Heart left ventricle (tissue), 16 donors: Measurements from ENCODE around the gene ROCK2. TPM values are rescaled to one million over a fixed set of nuclear protein-coding genes. Genes with fewer than 3 reads are reported as not detected.

Experiments
- ATAC-seq, 4 donors: fragments of 200-7000 bp; cut with Tn5 transposase; one replicate each; pipeline ENCODE4 v1.9.1; 2020 to 2022; ENCODE audit warnings: moderate library complexity in 4 of 4, mild to moderate bottlenecking in 3 of 4, moderate number of reproducible peaks in 1 of 4
- DNase-seq, 5 donors: peaks; one replicate each; pipeline ENCODE4 v3.0.0-alpha.2; 2020
- H3K27ac ChIP-seq, 12 donors: fragments of 200-600 bp; sonication (generic) in 4 of 12; one replicate each; pipeline versions ENCODE4 v1.5.0 to v1.8.0; 2016 to 2022; ENCODE audit warnings: mild to moderate bottlenecking in 2 of 12
- H3K27me3 ChIP-seq, 9 donors: fragments of 200-600 bp; sonication (generic) in 2 of 9; one replicate each; pipeline versions ENCODE4 v1.5.1 to v1.8.0; 2016 to 2022; ENCODE audit warnings: mild to moderate bottlenecking in 3 of 9
- H3K36me3 ChIP-seq, 9 donors: fragments of 200-600 bp; sonication (generic) in 2 of 9; one replicate each; pipeline versions ENCODE4 v1.5.0 to v1.8.0; 2018 to 2022; ENCODE audit warnings: mild to moderate bottlenecking in 2 of 9
- H3K4me1 ChIP-seq, 12 donors: fragments of 200-600 bp; sonication (generic) in 4 of 12; one replicate each; pipeline versions ENCODE4 v1.5.0 to v1.8.0; 2016 to 2022; ENCODE audit warnings: mild to moderate bottlenecking in 3 of 12
- H3K4me3 ChIP-seq, 12 donors: fragments of 200-600 bp; sonication (generic) in 4 of 12; one replicate each; pipeline versions ENCODE4 v1.5.0 to v1.8.0; 2017 to 2022; ENCODE audit warnings: mild to moderate bottlenecking in 9 of 12, moderate library complexity in 4 of 12
- H3K9me3 ChIP-seq, 12 donors: fragments of 200-600 bp; sonication (generic) in 4 of 12; one replicate each; pipeline versions ENCODE4 v1.5.0 to v1.8.0; 2016 to 2022; ENCODE audit warnings: mild to moderate bottlenecking in 1 of 12
- CTCF ChIP-seq, 12 donors: fragments of 200-600 bp; sonication (generic) in 4 of 12; IDR thresholded peaks; one replicate each; pipeline versions ENCODE4 v1.5.0 to v1.8.0; 2018 to 2022; ENCODE audit warnings: antibody characterized with exemption in 12 of 12, mild to moderate bottlenecking in 5 of 12
- POLR2A ChIP-seq, 2 donors: fragments of 450-650 bp; IDR thresholded peaks; one replicate each; pipeline ENCODE4 v1.6.1; 2017; ENCODE audit warnings: antibody characterized with exemption in 2 of 2, mild to moderate bottlenecking in 2 of 2, moderate library complexity in 2 of 2
- WGBS, 4 donors: extraction: QIAGEN DNeasy Blood & Tissue Kit in 2 of 4; methylation state at CpG; one replicate each; pipeline versions ENCODE4 v1.1.5 to v1.1.7; 2013 to 2018; 5-methylcytosine and 5-hydroxymethylcytosine counted together
- intact Hi-C, 10 donors: fragments of 100-400 bp; cut with DNase I; formaldehyde crosslinking; loops; one replicate each; pipeline versions ENCODE4 v1.11.1 to v1.14.2; 2022
- polyA plus RNA-seq, 2 donors: library from polyadenylated mRNA; stranded (reverse); fragments of 200-250 nt; gene quantifications; one replicate each; pipeline ENCODE4 v1.2.3, GENCODE V29; 2013
- total RNA-seq, 9 donors: library from RNA; depleted of rRNA in 2 of 9; stranded (reverse); fragments of >200 nt in 2 of 9; fragmentation: NEBNext Ultra II Directional in 3 of 9; extraction: Animal tissue kit (Norgen Biotek cat#: 25700) in 3 of 9; gene quantifications; one replicate each; pipeline versions ENCODE4 v1.1.0 to v1.2.4, GENCODE V29; 2016 to 2023
- donor health status: ischemic (EF 13 %, LVEDD 7.1; RV severe dilation, severe dysfunction).
- donor health status: healthy with polysubstance abuse.
- donor health status: DM: no; HTN: yes; CAD: no.
- donor health status: DM: no; HTN: no; CAD: no.
- donor health status: ischemic (EF 25% LVEDD 6.9; RV normal size, moderate dysfunction).
- donor health status: ischemic (EF 25% LVEDD 5.7; RV mildly dilated, moderate dysfunction).
- donor health status: healthy.
- donor health status: DM: yes; HTN: yes; CAD: no.
- donor health status: ischemic (EF 35%, LVEDD 5.7; RV mildly dilated, moderate dysfunction).
- donor health status: nonischemic (EF 11% LVEDD 7.7; RV severe dilation, severe dysfunction).
- donor health status: DM: yes; HTN: yes; CAD: no.
- donor health status: PGD.
- donor health status: ischemic (EF 29% LVEDD 5.4; RV normal size, mild dysfunction).
- donor health status: nonischemic (EF 23%, LVEDD 6.1; RV moderate dilation, normal function).

ROCK2 gene
- total and polyA plus RNA-seq, 11 donors = 6.1 to 44.3 (median 38.0) TPM

GRCh38 chr2:11279398-11279797 lies 65.0 kb downstream of the ROCK2 start:
- intact Hi-C loops = loop anchor here in 1 of 10 donors (5.0 kb wide), 1 partner anchor 63 kb away; the partner anchor contains the start of gene ROCK2

GRCh38 chr2:11278219-11278618 lies 66.2 kb downstream of the ROCK2 start:
- H3K27ac ChIP-seq = no peak overlapping the region
- H3K9me3 ChIP-seq = no peaks in the 10 kb centered on the region
- DNase-seq = no peak
- no peaks in the 10 kb centered on the region for H3K27me3 ChIP-seq
- H3K4me3 ChIP-seq = no peak overlapping the region
- no peak for ATAC-seq
- peaks cover 0 to 17% (median 0%) of the 10 kb centered on the region in 12 donors for H3K4me1 ChIP-seq
- peaks cover 0 to 19% (median 6%) of the 10 kb centered on the region in 9 donors for H3K36me3 ChIP-seq
- TF ChIP-seq POLR2A (IDR thresholded peaks at IDR 0.05) (no peak), CTCF (IDR thresholded peaks at IDR 0.05) (no peak)
- intact Hi-C loops = loop anchor here in 1 of 10 donors (5.0 kb wide), 1 partner anchor 64 kb away; the partner anchor contains the start of gene ROCK2

More at GRCh38 chr2:11279398-11279797, 65.0 kb downstream of the ROCK2 start:
- ATAC-seq (no peak), DNase-seq (no peak)
- Histone ChIP-seq H3K9me3 (peaks cover 0 to 8% (median 4%) of the 10 kb centered on the region in 12 donors), H3K27me3 (no peaks in the 10 kb centered on the region), H3K4me1 (peaks cover 0 to 17% (median 0%) of the 10 kb centered on the region in 12 donors), H3K27ac (no peak overlapping the region), H3K36me3 (peaks cover 0 to 29% (median 16%) of the 10 kb centered on the region in 9 donors), H3K4me3 (no peak overlapping the region)
- 70 to 90% (median 78%) methylated on average over 3 to 4 of the region's 4 CpGs for WGBS, 4 donors
- TF ChIP-seq CTCF (IDR thresholded peaks at IDR 0.05) = no peak
- no peak for TF ChIP-seq POLR2A (IDR thresholded peaks at IDR 0.05)

- Histone ChIP-seq H3K27me3 (no peaks in the 10 kb centered on the region), H3K27ac (no peak overlapping the region), H3K36me3 (peaks cover 0 to 23% (median 11%) of the 10 kb centered on the region in 9 donors), H3K9me3 (no peaks in the 10 kb centered on the region), H3K4me3 (no peak overlapping the region), H3K4me1 (peaks cover 0 to 13% (median 0%) of the 10 kb centered on the region in 12 donors)
- ATAC-seq = no peak
- intact Hi-C loops = loop anchor here in 1 of 10 donors (5.0 kb wide), 1 partner anchor 66 kb away; the partner anchor contains the start of gene ROCK2
- DNase-seq = no peak
- TF ChIP-seq CTCF (IDR thresholded peaks at IDR 0.05) (no peak), POLR2A (IDR thresholded peaks at IDR 0.05) (no peak)
- WGBS, 4 donors = 93 to 98% (median 95%) methylated on average over 6 of the region's 6 CpGs
These were observed 68.5 kb downstream of the ROCK2 start for GRCh38 chr2:11275910-11276309.

GRCh38 chr2:11270891-11271290 lies 73.5 kb downstream of the ROCK2 start:
- DNase-seq (no peak), ATAC-seq (no peak)
- peaks cover 0 to 7% (median 0%) of the 10 kb centered on the region in 12 donors for H3K9me3 ChIP-seq
- H3K4me3 ChIP-seq = no peak overlapping the region
- no peak for TF ChIP-seq POLR2A (IDR thresholded peaks at IDR 0.05)
- H3K27ac ChIP-seq = no peak overlapping the region
- peaks cover 0 to 4% (median 0%) of the 10 kb centered on the region in 12 donors for H3K4me1 ChIP-seq
- intact Hi-C loops = no loop called here
- peaks cover 0 to 12% (median 7%) of the 10 kb centered on the region in 9 donors for H3K36me3 ChIP-seq
- 90 to 97% (median 96%) methylated on average over 2 of the region's 2 CpGs for WGBS, 4 donors
- no peaks in the 10 kb centered on the region for H3K27me3 ChIP-seq

- H3K4me1 ChIP-seq = peaks cover 0 to 14% (median 1%) of the 10 kb centered on the region in 12 donors
- no peak for TF ChIP-seq CTCF (IDR thresholded peaks at IDR 0.05)
- no peak for TF ChIP-seq POLR2A (IDR thresholded peaks at IDR 0.05)
- H3K4me3 ChIP-seq = no peak overlapping the region
- intact Hi-C loops = no loop called here
- 98 to 100% (median 98%) methylated on average over 3 of the region's 3 CpGs for WGBS, 4 donors
- H3K27me3 ChIP-seq = no peaks in the 10 kb centered on the region
- ATAC-seq (no peak), DNase-seq (no peak)
- peaks cover 0 to 11% (median 7%) of the 10 kb centered on the region in 9 donors for H3K36me3 ChIP-seq
- peaks cover 0 to 7% (median 0%) of the 10 kb centered on the region in 12 donors for H3K9me3 ChIP-seq
- H3K27ac ChIP-seq = no peak overlapping the region
These were observed 76.5 kb downstream of the ROCK2 start for GRCh38 chr2:11267931-11268330.
